ENCODE data around the gene ZNF593OS.

ZNF593OS gene

GRCh38 chr1:26161415-26162219, 10.0 kb downstream of the ZNF593OS start:
- Histone ChIP-seq H3K4me3 (ENCODE audit: low read depth in 1 of 2, low read length in 2 of 2) (no peak overlapping the region), H3K79me2 (ENCODE audit: insufficient read depth, low read length) (no peaks in the 10 kb centered on the region), H3K36me3 (ENCODE audit: insufficient read depth, low read length) (no peaks in the 10 kb centered on the region), H3K9ac (ENCODE audit: low read depth, low read length) (no peak overlapping the region), H3K9me3 (ENCODE audit: insufficient read depth, low read length, severe bottlenecking) (no peaks in the 10 kb centered on the region), H4K20me1 (ENCODE audit: insufficient read depth, low read length) (no peaks in the 10 kb centered on the region), H3K4me1 (ENCODE audit: insufficient read depth, low read length) (peaks cover 9% of the 10 kb centered on the region), H2AFZ (ENCODE audit: low read depth, low read length) (no peak overlapping the region), H3K27me3 (ENCODE audit: insufficient read depth, low read length, poor library complexity) (peaks cover 39% of the 10 kb centered on the region), H3K27ac (ENCODE audit: low read length) (no peak overlapping the region), H3K4me2 (ENCODE audit: insufficient read depth, low read length) (no peak overlapping the region)
- TF ChIP-seq CTCF (IDR thresholded peaks at IDR 0.05; ENCODE audit: borderline replicate concordance, extremely low read depth, low read length, poor library complexity, severe bottlenecking) (no peak), EZH2 (IDR thresholded peaks at IDR 0.05; ENCODE audit: borderline replicate concordance, low read depth, low read length, severe bottlenecking) (no peak)
- no peak for DNase-seq
- no peak for ATAC-seq (ENCODE audit: insufficient read depth, low read depth)

- Histone ChIP-seq H3K9ac (ENCODE audit: low read depth, low read length) (no peak overlapping the region), H3K36me3 (ENCODE audit: insufficient read depth, low read length) (no peaks in the 10 kb centered on the region), H3K9me3 (ENCODE audit: insufficient read depth, low read length, severe bottlenecking) (no peaks in the 10 kb centered on the region), H3K27ac (ENCODE audit: low read length) (no peak overlapping the region), H4K20me1 (ENCODE audit: insufficient read depth, low read length) (no peaks in the 10 kb centered on the region), H3K79me2 (ENCODE audit: insufficient read depth, low read length) (no peaks in the 10 kb centered on the region), H3K27me3 (ENCODE audit: insufficient read depth, low read length, poor library complexity) (peaks cover 41% of the 10 kb centered on the region), H3K4me3 (ENCODE audit: low read depth in 1 of 2, low read length in 2 of 2) (no peak overlapping the region), H3K4me1 (ENCODE audit: insufficient read depth, low read length) (peaks cover 17% of the 10 kb centered on the region), H3K4me2 (ENCODE audit: insufficient read depth, low read length) (no peak overlapping the region), H2AFZ (ENCODE audit: low read depth, low read length) (no peak overlapping the region)
- no peak for DNase-seq
- TF ChIP-seq CTCF (IDR thresholded peaks at IDR 0.05; ENCODE audit: borderline replicate concordance, extremely low read depth, low read length, poor library complexity, severe bottlenecking) (no peak), EZH2 (IDR thresholded peaks at IDR 0.05; ENCODE audit: borderline replicate concordance, low read depth, low read length, severe bottlenecking) (no peak)
- ATAC-seq (ENCODE audit: insufficient read depth, low read depth) = no peak
These were observed 10.9 kb downstream of the ZNF593OS start for GRCh38 chr1:26160527-26161414.

- Histone ChIP-seq H3K4me1 (ENCODE audit: insufficient read depth, low read length) (peaks cover 26% of the 10 kb centered on the region), H3K79me2 (ENCODE audit: insufficient read depth, low read length) (no peaks in the 10 kb centered on the region), H3K4me2 (ENCODE audit: insufficient read depth, low read length) (no peak overlapping the region), H4K20me1 (ENCODE audit: insufficient read depth, low read length) (no peaks in the 10 kb centered on the region), H3K27ac (ENCODE audit: low read length) (no peak overlapping the region), H3K9ac (ENCODE audit: low read depth, low read length) (no peak overlapping the region), H3K9me3 (ENCODE audit: insufficient read depth, low read length, severe bottlenecking) (no peaks in the 10 kb centered on the region), H3K4me3 (ENCODE audit: low read depth in 1 of 2, low read length in 2 of 2) (no peak overlapping the region), H3K36me3 (ENCODE audit: insufficient read depth, low read length) (no peaks in the 10 kb centered on the region), H2AFZ (ENCODE audit: low read depth, low read length) (no peak overlapping the region), H3K27me3 (ENCODE audit: insufficient read depth, low read length, poor library complexity) (peaks cover 44% of the 10 kb centered on the region)
- ATAC-seq (ENCODE audit: insufficient read depth, low read depth) (no peak), DNase-seq (no peak)
- TF ChIP-seq CTCF (IDR thresholded peaks at IDR 0.05; ENCODE audit: borderline replicate concordance, extremely low read depth, low read length, poor library complexity, severe bottlenecking) (no peak), EZH2 (IDR thresholded peaks at IDR 0.05; ENCODE audit: borderline replicate concordance, low read depth, low read length, severe bottlenecking) (no peak)
These were observed 11.9 kb downstream of the ZNF593OS start for GRCh38 chr1:26159743-26160039.

Data from DND-41 (cell line).